ENCODE measurements around the gene NEB.
A peak's percentile ranks its signal among the peaks of the same experiment; 100 is the strongest.

Gene NEB

GRCh38 chr2:151637271-151637781, 97.0 kb downstream of the NEB start:
- peak; percentile 57 for DNase-seq

DNA sequence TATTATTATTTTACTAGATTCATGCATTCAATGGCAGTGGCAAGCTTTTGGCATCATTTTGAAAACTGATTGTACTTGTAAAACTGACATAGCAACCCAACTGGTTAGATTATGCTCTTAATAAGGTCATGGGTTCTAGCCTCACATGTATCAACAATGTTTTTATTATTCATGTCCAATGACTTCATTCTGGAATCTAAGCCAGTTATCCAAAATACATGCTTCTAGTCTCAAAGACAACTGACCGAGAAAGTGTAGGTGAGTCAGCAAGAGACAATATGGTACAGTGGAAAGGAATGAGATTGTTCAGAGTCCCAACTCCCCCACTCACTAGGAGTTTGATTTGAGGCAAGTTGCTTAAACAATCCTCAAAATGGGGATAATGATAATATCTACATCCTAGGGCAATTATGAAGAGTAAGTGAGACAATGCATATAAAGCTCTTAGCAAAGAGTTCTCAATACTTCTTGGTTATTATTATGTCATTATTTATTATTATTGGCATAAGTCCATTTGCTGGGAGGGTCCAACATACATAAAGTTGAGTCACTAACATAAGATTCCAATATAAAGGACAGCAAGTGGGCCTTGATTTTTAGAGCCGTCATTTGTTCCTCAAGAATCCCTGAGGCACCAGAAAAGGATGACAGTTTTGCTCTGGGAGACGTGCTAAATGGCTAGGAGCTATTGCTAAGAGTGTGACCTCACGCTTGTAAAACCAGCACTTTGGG, 99.4 kb downstream of the NEB start:
- no peak for ATAC-seq
- no peak overlapping the region for H3K4me3 Mint-ChIP-seq
- H3K27me3 Mint-ChIP-seq = no peaks in the 10 kb centered on the region
- no peak overlapping the region for H3K27ac Mint-ChIP-seq
- H3K9me3 Mint-ChIP-seq = peaks cover 3% of the 10 kb centered on the region
- H3K36me3 Mint-ChIP-seq (ENCODE audit: low read depth) = peaks cover 4% of the 10 kb centered on the region
- H3K4me1 Mint-ChIP-seq = peaks cover 32% of the 10 kb centered on the region
- DNase-seq = no peak

More at GRCh38 chr2:151637271-151637781, 97.0 kb downstream of the NEB start:
- Mint-ChIP-seq H3K9me3 (peaks cover 3% of the 10 kb centered on the region), H3K27ac (peak overlapping the region; percentile 86), H3K4me3 (peak overlapping the region; percentile 37), H3K4me1 (peaks cover 32% of the 10 kb centered on the region), H3K27me3 (no peaks in the 10 kb centered on the region), H3K36me3 (ENCODE audit: low read depth) (peaks cover 4% of the 10 kb centered on the region)
- peak; percentile 99 for ATAC-seq

DNA sequence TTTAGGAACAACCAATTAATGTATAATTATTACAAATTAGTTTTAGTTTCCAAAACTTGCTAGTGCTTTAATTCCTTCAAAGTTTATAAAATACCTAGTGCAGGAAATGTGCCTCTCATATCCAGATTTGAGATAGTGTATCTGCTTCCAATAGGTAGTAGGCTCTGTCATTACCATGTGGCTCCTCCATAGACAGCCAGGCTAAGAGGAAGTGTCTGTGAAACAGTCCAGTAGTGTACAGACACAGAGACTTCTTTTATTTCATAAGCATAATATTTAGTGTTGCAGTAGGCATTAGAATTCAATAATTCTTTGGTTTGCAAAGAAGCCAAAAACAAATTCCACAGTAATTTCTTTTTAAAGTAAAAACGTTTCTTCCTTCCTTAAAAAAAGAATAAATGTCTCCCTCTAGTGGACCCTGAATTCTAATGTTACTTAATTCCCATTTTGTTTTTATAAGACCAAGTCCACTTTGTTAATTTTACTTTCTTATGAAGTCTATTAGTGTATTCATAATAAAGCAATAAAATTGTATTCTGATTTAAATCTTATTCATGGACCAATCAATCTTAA, 101.2 kb downstream of the NEB start:
- H3K9me3 Mint-ChIP-seq = peaks cover 3% of the 10 kb centered on the region
- DNase-seq (no peak), ATAC-seq (no peak)
- no peak overlapping the region for H3K4me3 Mint-ChIP-seq
- H3K27ac Mint-ChIP-seq = no peak overlapping the region
- peaks cover 18% of the 10 kb centered on the region for H3K4me1 Mint-ChIP-seq
- H3K36me3 Mint-ChIP-seq (ENCODE audit: low read depth) = peaks cover 4% of the 10 kb centered on the region
- H3K27me3 Mint-ChIP-seq = no peaks in the 10 kb centered on the region

DNA sequence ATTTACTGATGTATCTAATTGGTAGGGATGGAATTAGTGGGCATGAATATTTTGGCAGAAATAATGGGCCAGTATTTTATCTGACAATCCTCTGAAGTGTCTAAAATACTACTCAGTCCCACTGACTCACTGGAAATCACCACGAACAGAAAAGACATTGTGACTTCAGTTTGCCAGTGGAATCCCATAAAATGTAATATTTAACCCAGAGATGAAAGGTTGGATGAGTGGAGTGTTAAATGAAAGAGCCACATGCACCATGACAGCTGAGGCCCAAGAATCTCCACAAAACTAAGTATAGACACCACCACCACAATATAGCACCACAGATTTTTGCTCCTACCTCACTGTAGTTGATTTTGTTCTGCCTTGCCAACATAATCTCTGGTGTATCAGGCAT, 103.9 kb downstream of the NEB start:
- ATAC-seq = no peak
- Mint-ChIP-seq H3K36me3 (ENCODE audit: low read depth) (peaks cover 2% of the 10 kb centered on the region), H3K27ac (no peak overlapping the region), H3K27me3 (no peaks in the 10 kb centered on the region), H3K9me3 (peaks cover 3% of the 10 kb centered on the region), H3K4me3 (no peak overlapping the region), H3K4me1 (no peaks in the 10 kb centered on the region)
- DNase-seq = no peak

DNA sequence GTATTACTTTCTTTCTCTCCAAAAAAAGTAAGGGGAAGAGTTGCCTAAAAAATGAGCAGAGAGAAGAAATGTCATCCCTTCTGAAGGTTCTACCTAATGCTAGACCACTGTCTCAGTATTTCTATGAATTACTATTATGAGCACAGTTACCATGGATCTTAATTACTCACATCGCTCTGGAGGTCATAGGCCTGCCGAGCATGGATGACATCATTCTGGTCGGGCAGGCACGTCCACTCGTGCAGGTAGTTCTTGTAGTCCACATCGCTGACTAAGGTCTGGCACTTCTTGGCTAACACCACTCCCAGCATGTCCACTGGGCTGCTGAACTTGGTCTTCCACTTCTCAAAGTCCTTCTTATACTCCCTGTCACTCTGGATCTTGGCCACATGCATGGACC, 106.9 kb downstream of the NEB start:
- Mint-ChIP-seq H3K4me1 (no peaks in the 10 kb centered on the region), H3K36me3 (ENCODE audit: low read depth) (no peaks in the 10 kb centered on the region), H3K27me3 (no peaks in the 10 kb centered on the region), H3K27ac (no peak overlapping the region), H3K4me3 (no peak overlapping the region), H3K9me3 (no peaks in the 10 kb centered on the region)
- no peak for ATAC-seq
- DNase-seq = no peak

- Mint-ChIP-seq H3K9me3 (no peaks in the 10 kb centered on the region), H3K27ac (no peak overlapping the region), H3K27me3 (no peaks in the 10 kb centered on the region), H3K36me3 (ENCODE audit: low read depth) (no peaks in the 10 kb centered on the region), H3K4me1 (no peaks in the 10 kb centered on the region), H3K4me3 (no peak overlapping the region)
- DNase-seq (no peak), ATAC-seq (no peak)
Observed at GRCh38 chr2:151624271-151624670, 110.0 kb downstream of the NEB start.

DNA sequence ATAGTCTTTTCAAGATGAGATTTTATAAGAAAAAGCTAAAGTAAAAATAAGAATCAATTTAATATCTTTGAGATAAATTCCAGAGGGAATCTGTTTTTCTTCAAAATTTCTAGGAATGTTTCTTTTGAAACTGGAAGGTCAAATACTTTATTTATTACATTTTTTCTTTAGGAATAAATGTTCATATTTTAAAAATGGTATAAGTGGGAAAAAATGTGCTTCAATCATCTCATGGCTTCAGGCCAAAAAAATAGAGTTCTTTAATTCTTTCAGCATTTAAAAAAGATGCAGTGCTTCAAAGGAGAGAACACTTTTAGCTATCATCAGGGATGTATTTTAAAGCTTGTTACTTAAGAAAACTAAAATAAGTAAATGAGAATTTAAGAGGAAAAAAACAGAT, 110.6 kb downstream of the NEB start:
- ATAC-seq (no peak), DNase-seq (no peak)
- H3K36me3 Mint-ChIP-seq (ENCODE audit: low read depth) = no peaks in the 10 kb centered on the region
- H3K9me3 Mint-ChIP-seq = no peaks in the 10 kb centered on the region
- no peak overlapping the region for H3K4me3 Mint-ChIP-seq
- no peak overlapping the region for H3K27ac Mint-ChIP-seq
- no peaks in the 10 kb centered on the region for H3K27me3 Mint-ChIP-seq
- H3K4me1 Mint-ChIP-seq = no peaks in the 10 kb centered on the region

- H3K4me1 Mint-ChIP-seq = no peaks in the 10 kb centered on the region
- DNase-seq (no peak), ATAC-seq (no peak)
- H3K9me3 Mint-ChIP-seq = no peaks in the 10 kb centered on the region
- H3K4me3 Mint-ChIP-seq = no peak overlapping the region
- no peaks in the 10 kb centered on the region for H3K36me3 Mint-ChIP-seq (ENCODE audit: low read depth)
- H3K27me3 Mint-ChIP-seq = no peaks in the 10 kb centered on the region
- no peak overlapping the region for H3K27ac Mint-ChIP-seq
Observed at GRCh38 chr2:151620761-151621160, 113.5 kb downstream of the NEB start.

DNA sequence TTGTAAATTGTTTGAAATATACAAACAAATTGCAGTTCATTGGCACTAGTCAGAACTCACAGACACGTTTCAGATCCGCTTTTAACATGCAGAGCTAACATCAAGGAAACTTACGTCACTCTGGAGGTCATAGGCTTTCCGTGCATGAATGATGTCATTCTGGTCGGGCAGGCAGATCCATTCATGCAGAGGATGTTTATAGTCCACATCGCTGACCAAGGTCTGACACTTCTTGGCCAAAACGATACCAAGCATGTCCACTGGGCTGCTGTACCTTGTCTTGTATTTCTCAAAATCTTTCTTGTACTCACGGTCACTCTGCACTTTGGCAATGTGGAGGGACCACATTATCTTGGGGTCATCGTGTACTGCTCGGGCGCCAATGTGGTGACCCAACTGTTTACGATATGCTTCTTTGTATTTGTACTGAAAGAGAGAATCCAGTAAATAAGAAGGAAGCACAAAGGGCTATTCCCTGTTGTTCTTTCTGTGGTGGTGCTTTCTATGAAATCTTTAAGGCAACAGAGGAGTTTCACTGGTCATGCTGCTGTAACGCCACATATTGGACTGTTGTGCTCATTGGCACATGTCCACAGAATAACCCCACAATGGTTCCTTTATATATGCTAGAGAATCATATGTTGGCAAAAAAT, 114.8 kb downstream of the NEB start:
- no peak overlapping the region for H3K27ac Mint-ChIP-seq
- DNase-seq (no peak), ATAC-seq (no peak)
- no peaks in the 10 kb centered on the region for H3K36me3 Mint-ChIP-seq (ENCODE audit: low read depth)
- H3K27me3 Mint-ChIP-seq = no peaks in the 10 kb centered on the region
- H3K4me3 Mint-ChIP-seq = no peak overlapping the region
- peaks cover 9% of the 10 kb centered on the region for H3K4me1 Mint-ChIP-seq
- H3K9me3 Mint-ChIP-seq = no peaks in the 10 kb centered on the region

GRCh38 chr2:151616760-151617339, 117.4 kb downstream of the NEB start:
- H3K27ac Mint-ChIP-seq = no peak overlapping the region
- no peak for DNase-seq
- H3K9me3 Mint-ChIP-seq = no peaks in the 10 kb centered on the region
- no peak overlapping the region for H3K4me3 Mint-ChIP-seq
- H3K36me3 Mint-ChIP-seq (ENCODE audit: low read depth) = no peaks in the 10 kb centered on the region
- peaks cover 12% of the 10 kb centered on the region for H3K4me1 Mint-ChIP-seq
- no peaks in the 10 kb centered on the region for H3K27me3 Mint-ChIP-seq
- ATAC-seq = no peak

GRCh38 chr2:151614606-151615306, 119.5 kb downstream of the NEB start:
- Mint-ChIP-seq H3K9me3 (no peaks in the 10 kb centered on the region), H3K27ac (peak overlapping the region; percentile 29), H3K36me3 (ENCODE audit: low read depth) (no peaks in the 10 kb centered on the region), H3K27me3 (no peaks in the 10 kb centered on the region), H3K4me3 (no peak overlapping the region), H3K4me1 (peaks cover 12% of the 10 kb centered on the region)
- ATAC-seq (peak; percentile 54), DNase-seq (no peak)

- Mint-ChIP-seq H3K9me3 (no peaks in the 10 kb centered on the region), H3K27me3 (no peaks in the 10 kb centered on the region), H3K36me3 (ENCODE audit: low read depth) (no peaks in the 10 kb centered on the region), H3K27ac (no peak overlapping the region), H3K4me3 (no peak overlapping the region), H3K4me1 (peaks cover 12% of the 10 kb centered on the region)
- ATAC-seq = no peak
- DNase-seq = no peak
Observed at GRCh38 chr2:151614159-151614558, 120.1 kb downstream of the NEB start.

- no peak overlapping the region for H3K4me3 Mint-ChIP-seq
- H3K36me3 Mint-ChIP-seq (ENCODE audit: low read depth) = no peaks in the 10 kb centered on the region
- no peak for ATAC-seq
- no peaks in the 10 kb centered on the region for H3K9me3 Mint-ChIP-seq
- DNase-seq = no peak
- H3K4me1 Mint-ChIP-seq = peaks cover 12% of the 10 kb centered on the region
- H3K27me3 Mint-ChIP-seq = no peaks in the 10 kb centered on the region
- H3K27ac Mint-ChIP-seq = no peak overlapping the region
Observed at GRCh38 chr2:151611351-151611750, 122.9 kb downstream of the NEB start.

DNA sequence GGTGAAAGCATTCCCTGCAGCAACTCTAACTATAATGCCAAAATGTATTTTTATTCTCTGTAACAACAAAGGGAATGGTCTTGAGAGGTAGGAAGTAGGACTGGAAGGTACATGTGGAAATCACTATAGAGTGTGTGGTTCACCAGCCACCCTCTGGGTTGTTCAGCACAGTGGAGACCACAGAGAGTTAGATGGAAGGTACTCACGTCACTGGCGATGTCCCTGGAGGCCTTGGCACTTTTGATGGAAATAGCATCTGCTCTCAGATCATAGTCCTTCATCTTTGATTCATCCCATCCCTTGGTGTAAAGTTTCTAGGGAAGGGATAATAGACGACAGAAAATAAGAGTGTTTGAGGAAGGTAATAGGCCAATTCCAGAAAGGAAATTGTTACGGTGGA, 124.0 kb downstream of the NEB start:
- Mint-ChIP-seq H3K4me3 (no peak overlapping the region), H3K27ac (no peak overlapping the region), H3K9me3 (no peaks in the 10 kb centered on the region), H3K36me3 (ENCODE audit: low read depth) (no peaks in the 10 kb centered on the region), H3K27me3 (no peaks in the 10 kb centered on the region), H3K4me1 (peaks cover 11% of the 10 kb centered on the region)
- DNase-seq (no peak), ATAC-seq (no peak)

Measured in activated naive CD8-positive, alpha-beta T cell treated with anti-CD3 and anti-CD28 coated beads, Interleukin-2, amount 50 U/mL, for 24 hours (primary cell).